Activated gamma-delta T cell treated with Interleukin-2 at 50 U/mL for 16 hours (primary cell): ENCODE measurements around the gene ZNF22.
A peak's percentile ranks its signal among the peaks of the same experiment; 100 is the strongest.

Experiments used
- DNase-seq: peaks from one replicate; pipeline ENCODE4 v3.0.0-alpha.2; 2020

The ZNF22 gene

GRCh38 chr10:44965651-44966097, 35.0 kb upstream of the ZNF22 start:
- DNase-seq, result no peak

- no peak for DNase-seq
Observed at GRCh38 chr10:44966129-44966815, 34.5 kb upstream of the ZNF22 start.

- DNase-seq, result no peak
Observed at GRCh38 chr10:44966816-44967509, 33.8 kb upstream of the ZNF22 start.

GRCh38 chr10:44967616-44968015, 33.1 kb upstream of the ZNF22 start:
- no peak for DNase-seq

- no peak for DNase-seq
Observed at GRCh38 chr10:44968091-44968490, 32.6 kb upstream of the ZNF22 start.

- DNase-seq, result peak; percentile 38
Observed at GRCh38 chr10:44968500-44969400, 32.0 kb upstream of the ZNF22 start.

GRCh38 chr10:44969854-44970253, 30.9 kb upstream of the ZNF22 start:
- DNase-seq, result no peak

- no peak for DNase-seq
Observed at GRCh38 chr10:44970812-44971395, 29.8 kb upstream of the ZNF22 start.

GRCh38 chr10:44971434-44971833, 29.3 kb upstream of the ZNF22 start:
- DNase-seq, result no peak

GRCh38 chr10:44971935-44972757, 28.6 kb upstream of the ZNF22 start:
- no peak for DNase-seq

- no peak for DNase-seq
Observed at GRCh38 chr10:44972874-44973306, 27.8 kb upstream of the ZNF22 start.

GRCh38 chr10:44973323-44974081, 27.2 kb upstream of the ZNF22 start:
- no peak for DNase-seq

- DNase-seq, result no peak
Observed at GRCh38 chr10:44974082-44974627, 26.6 kb upstream of the ZNF22 start.

GRCh38 chr10:44974628-44975430, 25.9 kb upstream of the ZNF22 start:
- DNase-seq, result peak; percentile 61

GRCh38 chr10:44975431-44976331, 25.0 kb upstream of the ZNF22 start:
- no peak for DNase-seq

- DNase-seq, result no peak
Observed at GRCh38 chr10:44976352-44977198, 24.1 kb upstream of the ZNF22 start.

GRCh38 chr10:44977287-44978212, 23.2 kb upstream of the ZNF22 start:
- no peak for DNase-seq
